Stimulated activated CD8-positive, alpha-beta memory T cell treated with anti-CD3 and anti-CD28 coated beads, Interleukin-4, amount 100 ng/mL, for 48 hours (primary cell): ENCODE results near the gene TUBGCP6.

ENCODE experiments used
- DNase-seq: peaks from one replicate; pipeline ENCODE4 v3.0.0-alpha.2; 2020

Gene TUBGCP6

GRCh38 chr22:50167689-50168489 is 76.9 kb downstream of the TUBGCP6 start:
- DNase-seq, result no peak
